NCI-H774 (cell line): ENCODE measurements around the gene GBX1.

Experiments used
- DNase-seq: peaks from one replicate; lab custom pipeline; 2025; lab: John Stamatoyannopoulos, UW

The GBX1 gene

GRCh38 chr7:151126491-151127137, 40.9 kb downstream of the GBX1 start:
- DNase-seq = no peak

- DNase-seq = no peak
Measured at GRCh38 chr7:151125846-151126481, 41.5 kb downstream of the GBX1 start.

- DNase-seq = no peak
Measured at GRCh38 chr7:151125470-151125845, 42.0 kb downstream of the GBX1 start.

GRCh38 chr7:151124899-151125399, 42.5 kb downstream of the GBX1 start:
- DNase-seq = no peak

GRCh38 chr7:151124481-151124880, 43.0 kb downstream of the GBX1 start:
- DNase-seq = no peak

- peak; percentile 39 for DNase-seq
Measured at GRCh38 chr7:151123822-151124464, 43.6 kb downstream of the GBX1 start.

GRCh38 chr7:151123158-151123821, 44.2 kb downstream of the GBX1 start:
- DNase-seq = no peak

GRCh38 chr7:151122796-151123157, 44.7 kb downstream of the GBX1 start:
- no peak for DNase-seq

GRCh38 chr7:151122276-151122675, 45.2 kb downstream of the GBX1 start:
- no peak for DNase-seq

- no peak for DNase-seq
Measured at GRCh38 chr7:151121380-151122170, 45.9 kb downstream of the GBX1 start.

GRCh38 chr7:151120896-151121295, 46.6 kb downstream of the GBX1 start:
- no peak for DNase-seq

GRCh38 chr7:151119902-151120301, 47.6 kb downstream of the GBX1 start:
- DNase-seq = no peak

- DNase-seq = no peak
Measured at GRCh38 chr7:151119055-151119415, 48.5 kb downstream of the GBX1 start.

- DNase-seq = no peak
Measured at GRCh38 chr7:151118108-151119054, 49.1 kb downstream of the GBX1 start.

- DNase-seq = no peak
Measured at GRCh38 chr7:151117565-151117964, 49.9 kb downstream of the GBX1 start.

- no peak for DNase-seq
Measured at GRCh38 chr7:151116603-151117440, 50.7 kb downstream of the GBX1 start.

- DNase-seq = no peak
Measured at GRCh38 chr7:151115836-151116418, 51.6 kb downstream of the GBX1 start.

- no peak for DNase-seq
Measured at GRCh38 chr7:151115121-151115835, 52.2 kb downstream of the GBX1 start.
